Mammary epithelial cell (primary cell): ENCODE results near the gene TEF.

Experiments used
- CTCF ChIP-seq, 2 donors: IDR thresholded peaks in 1 of 2; conservative IDR thresholded peaks in 1 of 2; 2 replicates each; pipeline ENCODE4 v1.5.1; 2011 to 2012; ENCODE audit warnings: inconsistent platforms in 2 of 2, low read length in 2 of 2, mild to moderate bottlenecking in 2 of 2, control low read depth in 1 of 2, low read depth in 1 of 2; ENCODE audit not compliant: insufficient read depth in 1 of 2; ENCODE audit errors: extremely low read depth in 1 of 2
- EZH2 ChIP-seq: IDR thresholded peaks from 2 replicates; pipeline ENCODE4 v1.6.1; 2012; ENCODE audit warnings: low read length, inconsistent platforms, borderline replicate concordance

- TF ChIP-seq CTCF (conservative IDR thresholded peaks at IDR 0.05 in 1 of 2, IDR thresholded peaks at IDR 0.05 in 1 of 2; ENCODE audit: extremely low read depth in 1 of 2, insufficient read depth in 1 of 2, low read depth in 1 of 2, low read length in 2 of 2), result no peak
- TF ChIP-seq EZH2, result no peak
Observed at GRCh38 chr22:41447435-41448188, 65.9 kb downstream of the TEF start.
